T-helper 17 cell (primary cell): ENCODE data around the gene SPARC. TPM values are rescaled to one million over a fixed set of nuclear protein-coding genes. Genes with fewer than 3 reads are reported as not detected.
A peak's percentile ranks its signal among the peaks of the same experiment; 100 is the strongest.

Experiments used
- ATAC-seq: fragments of 150-1000 bp; cut with Tn5 transposase; 2 replicates; pipeline ENCODE4 v1.10.0; 2021; ENCODE audit warnings: mild to moderate bottlenecking, moderate library complexity
- DNase-seq, 3 donors: peaks; one replicate each; pipeline versions ENCODE4 v3.0.0 to v3.0.0-alpha.2; 2020 to 2021
- H3K9me3 ChIP-seq: one replicate; pipeline ENCODE4 v1.7.0; 2013; ENCODE audit warnings: low read length, mild to moderate bottlenecking; ENCODE audit not compliant: control insufficient read depth, poor library complexity, severe bottlenecking
- H3K27ac Mint-ChIP-seq: one replicate; pipeline ENCODE4 v1.8.0; 2022; ENCODE audit warnings: mild to moderate bottlenecking, moderate library complexity, mixed read lengths
- H3K27me3 Mint-ChIP-seq: one replicate; pipeline ENCODE4 v1.8.0; 2022; ENCODE audit warnings: mixed read lengths
- H3K36me3 Mint-ChIP-seq: one replicate; pipeline ENCODE4 v1.8.0; 2022; ENCODE audit warnings: low read depth, mixed read lengths
- H3K4me1 Mint-ChIP-seq: one replicate; pipeline ENCODE4 v1.8.0; 2022; ENCODE audit warnings: mild to moderate bottlenecking, mixed read lengths
- H3K4me3 Mint-ChIP-seq: one replicate; pipeline ENCODE4 v1.8.0; 2022; ENCODE audit warnings: mild to moderate bottlenecking, moderate library complexity, mixed read lengths
- total RNA-seq, 4 donors: library from RNA in 2 of 4; stranded (reverse) in 2 of 4; gene quantifications; one replicate each; pipeline ENCODE4 v1.2.3 and lab custom pipeline; 2022 to 2026

Gene SPARC
- total RNA-seq, 2 donors from 2014 or later: 12.5 to 494 TPM

DNA sequence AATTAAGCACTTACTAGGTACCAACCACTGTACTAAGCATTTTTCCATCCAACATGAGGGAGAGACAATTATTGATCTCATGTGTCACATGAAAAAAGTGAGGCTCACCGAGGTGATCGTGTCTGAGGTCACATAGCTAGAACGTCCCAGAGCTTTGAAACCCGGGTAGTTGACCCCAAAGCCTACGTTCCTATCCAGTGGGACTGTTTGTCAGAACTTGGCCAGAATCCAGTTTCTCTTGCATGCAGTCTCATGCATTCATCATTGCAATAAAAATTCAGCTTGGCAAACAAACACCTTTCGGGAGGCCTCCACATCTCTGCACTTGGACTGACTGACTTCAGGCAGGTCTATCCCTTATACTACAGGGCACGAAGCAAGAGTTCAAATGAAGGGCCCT lies 72.2 kb downstream of the SPARC start:
- peaks cover 31% of the 10 kb centered on the region for H3K27me3 Mint-ChIP-seq
- DNase-seq: no peak
- no peaks in the 10 kb centered on the region for H3K9me3 ChIP-seq
- no peaks in the 10 kb centered on the region for H3K36me3 Mint-ChIP-seq
- ATAC-seq: no peak
- no peak overlapping the region for H3K27ac Mint-ChIP-seq
- H3K4me3 Mint-ChIP-seq: no peak overlapping the region
- H3K4me1 Mint-ChIP-seq: peaks cover 17% of the 10 kb centered on the region

DNA sequence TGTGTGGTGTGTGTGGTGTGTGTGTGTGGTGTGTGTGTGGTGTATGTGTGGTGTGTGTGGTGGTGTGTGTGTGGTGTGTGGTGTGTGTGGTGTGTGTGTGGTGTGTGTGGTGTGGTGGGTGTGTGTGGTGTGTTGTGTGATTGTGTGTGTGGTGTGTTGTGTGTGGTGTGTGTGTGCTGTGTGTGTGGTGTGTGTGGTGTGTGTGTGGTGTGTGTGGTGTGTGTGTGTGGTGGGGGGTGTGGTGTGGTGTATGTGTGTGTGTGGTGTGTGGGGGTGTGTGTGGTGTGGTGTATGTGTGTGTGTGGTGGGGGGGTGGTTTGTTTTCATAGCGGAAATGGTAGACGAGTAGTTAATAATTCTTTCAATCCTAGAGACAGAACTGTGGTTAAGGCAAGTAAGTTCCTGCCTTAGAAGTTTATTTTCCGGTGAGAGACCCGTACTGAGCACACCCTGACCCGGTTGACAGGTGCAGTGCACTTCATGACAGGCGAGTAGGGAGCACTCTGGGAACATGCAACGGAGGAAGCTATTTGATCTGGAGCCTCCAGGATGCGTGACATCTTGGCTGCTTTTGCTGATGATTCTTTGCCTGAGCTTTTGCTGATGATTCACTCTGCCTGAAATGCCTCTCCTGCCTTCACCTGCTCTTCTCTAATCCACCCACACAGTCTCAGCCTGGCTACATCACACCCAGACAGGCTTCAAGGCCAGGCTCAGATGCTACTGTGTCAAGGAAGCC lies 73.9 kb downstream of the SPARC start:
- peak overlapping the region; percentile 83 for H3K27ac Mint-ChIP-seq
- peak overlapping the region; percentile 31 for H3K4me3 Mint-ChIP-seq

DNA sequence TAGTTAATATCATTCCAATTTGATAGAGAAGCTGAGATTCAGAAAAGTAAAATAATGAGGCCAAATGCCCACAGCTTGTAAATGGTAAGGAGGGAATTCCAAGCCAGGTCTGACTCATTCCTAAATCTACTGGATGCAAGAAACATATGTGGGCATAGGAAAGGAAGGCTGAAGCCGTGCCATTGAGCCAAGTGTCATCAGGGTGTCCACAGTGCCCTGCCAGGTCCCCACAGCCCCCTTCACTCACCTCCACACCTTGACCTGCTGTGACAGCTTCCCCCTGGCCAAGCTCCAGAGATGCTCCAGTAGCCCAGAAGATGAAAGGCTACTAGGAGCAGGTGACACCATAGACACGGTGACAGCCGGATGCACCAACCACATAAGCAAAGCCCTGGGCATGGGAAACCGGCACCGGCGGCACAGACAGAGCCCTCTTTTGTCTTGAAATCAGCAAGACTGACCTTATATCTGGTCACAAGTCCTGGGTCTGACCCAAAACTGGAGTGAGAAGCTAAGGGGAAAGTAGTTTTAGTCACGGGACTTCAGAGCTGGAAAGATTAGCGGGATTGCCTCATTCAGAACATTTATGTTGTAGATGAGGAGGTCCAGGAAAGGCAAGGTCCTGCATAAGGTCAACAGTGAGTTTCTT lies 75.5 kb downstream of the SPARC start:
- Mint-ChIP-seq H3K36me3 (no peaks in the 10 kb centered on the region), H3K27me3 (peaks cover 21% of the 10 kb centered on the region), H3K4me3 (no peak overlapping the region), H3K4me1 (peaks cover 17% of the 10 kb centered on the region), H3K27ac (no peak overlapping the region)
- H3K9me3 ChIP-seq: no peaks in the 10 kb centered on the region
- DNase-seq (no peak), ATAC-seq (no peak)

More for the DNA sequence above, 73.9 kb downstream of the SPARC start:
- Mint-ChIP-seq H3K4me1 (peaks cover 17% of the 10 kb centered on the region), H3K36me3 (no peaks in the 10 kb centered on the region), H3K27me3 (peaks cover 31% of the 10 kb centered on the region)
- DNase-seq: no peak
- ATAC-seq: peak; percentile 79
- H3K9me3 ChIP-seq: no peaks in the 10 kb centered on the region

Other genes with a start within 250 kb of the SPARC start
- gene SLC36A1, start 239.3 kb downstream of the SPARC start, total RNA-seq: 1 to 10 TPM; 5.9 to 6.0 TPM
- gene FAT2, start 95.6 kb downstream of the SPARC start, total RNA-seq: not detected
- gene ATOX1, start 71.7 kb upstream of the SPARC start, total RNA-seq: 10 to 100 TPM; 24.3 to 26.1 TPM
- gene G3BP1, start 85.0 kb upstream of the SPARC start, total RNA-seq: 100 to 1,000 TPM; 115 to 117 TPM
- not detected for gene GLRA1, start 237.9 kb upstream of the SPARC start, total RNA-seq